Endothelial cell of umbilical vein (primary cell): ENCODE data around the gene ZSWIM5. TPM values are rescaled to one million over a fixed set of nuclear protein-coding genes. Genes with fewer than 3 reads are reported as not detected.

Experiments
- BruUV-seq: library from RNA; stranded (reverse); fragments of 400-500 nt; replicated peaks from 2 replicates; lab custom pipeline; 2021; lab: Mats Ljungman, UMichigan
- CTCF ChIA-PET: fragments of 300-600, 350-600 bp; sonication (Branson Sonifier 250); formaldehyde crosslinking; loops from one replicate; lab custom pipeline; 2021; ENCODE audit warnings: antibody characterized with exemption, inconsistent platforms; lab: Charles Lee
- POLR2A ChIA-PET: fragments of 300-600, 350-600 bp; sonication (Branson Sonifier 250); formaldehyde crosslinking; loops from one replicate; lab custom pipeline; 2021; ENCODE audit warnings: antibody characterized with exemption, inconsistent platforms; lab: Charles Lee
- DNase-seq: peaks from one replicate; pipeline ENCODE4 v3.0.0-alpha.2; 2011; ENCODE audit warnings: low read depth, low spot score
- FAIRE-seq: peaks from 2 replicates; lab custom pipeline; 2011; peaks lifted over from hg19 to GRCh38; lab: Jason Lieb, UNC
- H2AFZ ChIP-seq: 2 replicates; pipeline ENCODE4 v1.6.0; 2012; ENCODE audit warnings: low read depth, low read length, control low read depth, inconsistent platforms
- H3K27ac ChIP-seq: 2 replicates; pipeline ENCODE4 v1.5.1; 2011; ENCODE audit warnings: low read depth, mild to moderate bottlenecking, control low read depth, low read length, moderate library complexity; ENCODE audit not compliant: insufficient read depth
- H3K27me3 ChIP-seq, 2 experiments: 2 replicates each; pipeline versions ENCODE4 v1.6.0 to v1.6.1; 2011; ENCODE audit warnings: low read length in 2 of 2, mixed read lengths in 1 of 2; ENCODE audit not compliant: control insufficient read depth in 2 of 2, insufficient read depth in 2 of 2
- H3K36me3 ChIP-seq, 2 experiments: 2 replicates in 1 of 2; 3 replicates in 1 of 2; pipeline ENCODE4 v1.5.1; 2011; ENCODE audit warnings: low read length in 2 of 2, mild to moderate bottlenecking in 1 of 2, moderate library complexity in 1 of 2; ENCODE audit not compliant: control insufficient read depth in 2 of 2, insufficient read depth in 2 of 2; ENCODE audit errors: extremely low read depth in 1 of 2
- H3K4me1 ChIP-seq: 3 replicates; pipeline ENCODE4 v1.5.1; 2011; ENCODE audit warnings: mild to moderate bottlenecking, low read length; ENCODE audit not compliant: control insufficient read depth, insufficient read depth; ENCODE audit errors: extremely low read depth
- H3K4me2 ChIP-seq: 2 replicates; pipeline ENCODE4 v1.6.1; 2011; ENCODE audit warnings: low read length, control low read depth, mixed read lengths; ENCODE audit not compliant: insufficient read depth
- H3K4me3 ChIP-seq, 3 experiments: fragments of 200-600 bp in 1 of 3; sonication (generic), shearing (Covaris generic) in 1 of 3; replicated peaks in 1 of 3; 2 replicates each; pipeline ENCODE4 v1.5.1; 2011 to 2016; ENCODE audit warnings: control low read depth in 3 of 3, low read length in 3 of 3, mild to moderate bottlenecking in 2 of 3, inconsistent platforms in 1 of 3, low read depth in 1 of 3, moderate library complexity in 1 of 3; ENCODE audit not compliant: insufficient read depth in 1 of 3
- H3K79me2 ChIP-seq: 2 replicates; pipeline ENCODE4 v1.6.0; 2012; ENCODE audit warnings: low read length, inconsistent platforms; ENCODE audit not compliant: control insufficient read depth, insufficient read depth
- H3K9ac ChIP-seq: replicated peaks from 2 replicates; pipeline ENCODE3; 2011; ENCODE audit warnings: low read length, control low read depth; ENCODE audit not compliant: insufficient read depth; ENCODE audit errors: extremely low read depth
- H3K9me1 ChIP-seq: replicated peaks from 3 replicates; pipeline ENCODE4 v1.6.0; 2011; ENCODE audit warnings: mild to moderate bottlenecking, low read length; ENCODE audit not compliant: control insufficient read depth, insufficient read depth; ENCODE audit errors: extremely low read depth
- H3K9me3 ChIP-seq: replicated peaks from 2 replicates; pipeline ENCODE4 v1.5.1; 2012; ENCODE audit warnings: low read length, inconsistent platforms; ENCODE audit not compliant: control insufficient read depth, insufficient read depth
- H4K20me1 ChIP-seq: replicated peaks from 2 replicates; pipeline ENCODE3; 2011; ENCODE audit warnings: mild to moderate bottlenecking, low read length; ENCODE audit not compliant: control insufficient read depth, insufficient read depth; ENCODE audit errors: extremely low read depth
- EZH2 ChIP-seq: IDR thresholded peaks from 2 replicates; pipeline ENCODE4 v1.6.1; 2012; ENCODE audit warnings: borderline replicate concordance, low read depth, mild to moderate bottlenecking, moderate library complexity, low read length, inconsistent platforms; ENCODE audit not compliant: severe bottlenecking
- FOS ChIP-seq: IDR thresholded peaks from 2 replicates; pipeline ENCODE4 v1.6.1; 2011; ENCODE audit warnings: mild to moderate bottlenecking, low read length, moderate library complexity, borderline replicate concordance; ENCODE audit not compliant: insufficient read depth
- GATA2 ChIP-seq: IDR thresholded peaks from 2 replicates; pipeline ENCODE4 v1.7.0; 2011; ENCODE audit warnings: low read depth, mild to moderate bottlenecking, moderate library complexity, mixed read lengths, low read length; ENCODE audit not compliant: insufficient read length, insufficient read depth
- MAX ChIP-seq: IDR thresholded peaks from 2 replicates; pipeline ENCODE4 v1.6.1; 2011; ENCODE audit not compliant: insufficient read depth, insufficient read length
- MYC ChIP-seq: IDR thresholded peaks from one replicate; pipeline ENCODE4 v1.6.1; 2011; ENCODE audit warnings: mild to moderate bottlenecking, low read depth, low read length
- POLR2A ChIP-seq: IDR thresholded peaks from 2 replicates; pipeline ENCODE4 v1.6.1; 2012; ENCODE audit warnings: low read depth, mild to moderate bottlenecking, control low read depth, low read length
- POLR2AphosphoS5 ChIP-seq: IDR thresholded peaks from 2 replicates; pipeline ENCODE4 v1.6.1; 2012; ENCODE audit warnings: low read depth, mild to moderate bottlenecking, control low read depth, low read length, moderate library complexity; ENCODE audit not compliant: insufficient read depth
- dilution Hi-C: fragments of 300-500 bp; cut with MboI; formaldehyde crosslinking; loops from one replicate; pipeline ENCODE4 v1.15.0; 2019; ENCODE audit warnings: low sequenced_read_pairs; ENCODE audit not compliant: extremely low pct_ligation_motif_present
- intact Hi-C: fragments of 100-400 bp; cut with micrococcal nuclease; formaldehyde crosslinking; loops from one replicate; pipeline ENCODE4 v1.10.0; 2022
- polyA plus RNA-seq, 4 experiments: library from polyadenylated mRNA; depleted of rRNA in 3 of 4; stranded (reverse) in 3 of 4; unstranded in 1 of 4; fragments of >200 nt; gene quantifications; 2 replicates each; pipeline versions ENCODE4 v1.2.1 to v1.2.3, GENCODE V29; 2011 to 2012; ENCODE audit warnings: missing spikeins in 1 of 4
- total RNA-seq: library from RNA; stranded (reverse); gene quantifications from 2 replicates; pipeline ENCODE4 v1.2.3, GENCODE V29; 2021
- TF ChIP-seq, protein P1 (sequence below), 2 donors: IDR thresholded peaks; 1 replicate in 1 of 2; 2 replicates in 1 of 2; pipeline ENCODE4 v1.5.1; 2011; ENCODE audit warnings: low read length in 2 of 2, mild to moderate bottlenecking in 2 of 2, moderate library complexity in 2 of 2, control low read depth in 1 of 2, inconsistent platforms in 1 of 2, low read depth in 1 of 2; ENCODE audit not compliant: insufficient read depth in 1 of 2; ENCODE audit errors: extremely low read depth in 1 of 2

The ZSWIM5 gene
- total and polyA plus RNA-seq, 2 donors (not counting 3 experiments of a cell fraction or from before 2014, with no cell fraction given) = 1.6 to 4.3 TPM

DNA sequence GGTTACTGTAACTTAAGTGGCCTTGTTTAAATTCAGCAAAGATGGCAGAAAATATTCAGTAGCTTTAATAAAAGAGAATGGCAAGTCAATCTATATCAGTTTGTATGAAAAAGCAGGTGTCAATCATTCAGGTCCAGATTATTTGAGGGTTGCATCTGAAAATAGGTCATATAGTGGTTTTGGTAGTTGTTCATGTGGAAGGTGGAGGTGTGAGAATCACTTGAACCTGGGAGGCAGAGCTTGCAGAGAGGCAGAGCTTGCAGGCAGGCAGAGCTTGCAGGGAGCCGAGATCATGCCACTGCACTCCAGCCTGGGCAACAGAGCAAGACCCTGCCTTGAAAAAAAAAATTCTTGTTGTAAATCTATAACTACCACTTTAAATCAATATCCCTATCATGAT is 88.6 kb downstream of the ZSWIM5 start:
- Histone ChIP-seq H3K9ac (no peak overlapping the region), H3K27ac (no peak overlapping the region), H3K36me3 (no peaks in the 10 kb centered on the region), H4K20me1 (no peaks in the 10 kb centered on the region), H3K4me1 (no peaks in the 10 kb centered on the region), H3K4me3 (no peak overlapping the region), H3K4me2 (no peak overlapping the region), H3K9me1 (no peaks in the 10 kb centered on the region), H3K27me3 (peaks cover 0 to under 1% of the 10 kb centered on the region in 2 experiments), H3K9me3 (no peaks in the 10 kb centered on the region), H2AFZ (no peak overlapping the region), H3K79me2 (no peaks in the 10 kb centered on the region)
- BruUV-seq = no TSS peak
- intact Hi-C loops (no loop called here), dilution Hi-C loops (no loop called here)
- CTCF ChIA-PET = interaction anchor here (1.1 to 1.5 kb wide), 2 partner anchors 99 to 174 kb away, joined by 4 read pairs; no protein-coding TSS in a partner anchor
- POLR2A ChIA-PET = no interaction called here
- TF ChIP-seq GATA2 = no peak
- TF ChIP-seq, protein P1, sequence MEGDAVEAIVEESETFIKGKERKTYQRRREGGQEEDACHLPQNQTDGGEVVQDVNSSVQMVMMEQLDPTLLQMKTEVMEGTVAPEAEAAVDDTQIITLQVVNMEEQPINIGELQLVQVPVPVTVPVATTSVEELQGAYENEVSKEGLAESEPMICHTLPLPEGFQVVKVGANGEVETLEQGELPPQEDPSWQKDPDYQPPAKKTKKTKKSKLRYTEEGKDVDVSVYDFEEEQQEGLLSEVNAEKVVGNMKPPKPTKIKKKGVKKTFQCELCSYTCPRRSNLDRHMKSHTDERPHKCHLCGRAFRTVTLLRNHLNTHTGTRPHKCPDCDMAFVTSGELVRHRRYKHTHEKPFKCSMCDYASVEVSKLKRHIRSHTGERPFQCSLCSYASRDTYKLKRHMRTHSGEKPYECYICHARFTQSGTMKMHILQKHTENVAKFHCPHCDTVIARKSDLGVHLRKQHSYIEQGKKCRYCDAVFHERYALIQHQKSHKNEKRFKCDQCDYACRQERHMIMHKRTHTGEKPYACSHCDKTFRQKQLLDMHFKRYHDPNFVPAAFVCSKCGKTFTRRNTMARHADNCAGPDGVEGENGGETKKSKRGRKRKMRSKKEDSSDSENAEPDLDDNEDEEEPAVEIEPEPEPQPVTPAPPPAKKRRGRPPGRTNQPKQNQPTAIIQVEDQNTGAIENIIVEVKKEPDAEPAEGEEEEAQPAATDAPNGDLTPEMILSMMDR (IDR thresholded peaks at IDR 0.05; ENCODE audit: extremely low read depth in 1 of 2, insufficient read depth in 1 of 2, low read depth in 1 of 2, low read length in 2 of 2) = no peak
- TF ChIP-seq MYC = no peak
- no peak for TF ChIP-seq POLR2AphosphoS5
- TF ChIP-seq FOS = no peak
- no peak for TF ChIP-seq POLR2A
- no peak for TF ChIP-seq MAX
- TF ChIP-seq EZH2 = no peak
- DNase-seq = no peak
- FAIRE-seq = no peak
